NCI-H446 (cell line): ENCODE results near the gene ZNF407.

Source experiments
- DNase-seq, 2 experiments: peaks; one replicate each; lab custom pipeline; 2025; lab: John Stamatoyannopoulos, UW

ZNF407 gene

DNA sequence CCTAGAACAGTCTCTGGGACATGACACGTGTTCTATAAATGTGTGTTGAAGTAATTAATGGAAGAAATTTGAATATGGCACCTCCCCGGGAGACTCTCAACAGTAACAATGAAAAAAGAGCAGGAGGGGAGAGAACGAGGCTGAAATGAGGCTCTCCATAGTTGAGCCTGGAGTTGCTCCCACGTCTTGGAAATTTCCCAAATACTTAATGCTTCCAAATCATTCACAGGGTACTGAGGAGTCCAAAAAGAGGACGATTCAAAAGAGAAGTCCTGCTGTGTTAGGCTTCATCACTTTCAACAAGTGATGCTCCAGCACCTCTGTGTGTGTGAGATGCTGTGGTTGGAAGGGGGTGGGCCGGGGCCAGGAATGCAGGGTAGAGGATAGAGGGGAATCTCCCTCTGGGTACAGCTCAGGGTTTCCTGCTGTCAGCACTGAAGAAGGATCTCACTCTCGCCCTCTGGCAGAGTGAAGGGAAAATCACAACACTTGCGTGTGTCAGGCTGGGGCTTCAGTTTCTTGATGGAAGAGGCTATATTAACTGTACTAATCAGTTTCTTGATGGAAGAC is 18.1 kb upstream of the ZNF407 start:
- no peak for DNase-seq

DNA sequence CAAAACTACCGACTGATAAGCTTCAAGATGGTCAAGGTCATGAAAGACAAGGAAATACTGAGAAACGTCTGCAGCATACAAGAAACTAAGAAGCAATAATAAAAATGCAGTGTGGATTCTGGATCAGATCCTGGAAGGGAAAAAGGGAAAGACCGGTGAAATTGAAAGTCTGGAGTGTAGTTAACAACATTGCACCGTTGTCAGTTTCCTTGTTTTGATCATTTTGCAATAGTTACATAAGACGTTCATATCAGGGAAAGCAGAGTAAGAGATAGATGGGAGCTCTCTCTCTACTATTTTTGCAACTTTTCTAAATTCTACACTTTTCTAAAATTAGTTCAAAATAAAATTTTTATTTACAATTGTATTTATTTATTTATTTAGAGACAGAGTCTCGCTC is 15.0 kb upstream of the ZNF407 start:
- no peak for DNase-seq

GRCh38 chr18:74587441-74587840 is 10.2 kb upstream of the ZNF407 start:
- DNase-seq: no peak

DNA sequence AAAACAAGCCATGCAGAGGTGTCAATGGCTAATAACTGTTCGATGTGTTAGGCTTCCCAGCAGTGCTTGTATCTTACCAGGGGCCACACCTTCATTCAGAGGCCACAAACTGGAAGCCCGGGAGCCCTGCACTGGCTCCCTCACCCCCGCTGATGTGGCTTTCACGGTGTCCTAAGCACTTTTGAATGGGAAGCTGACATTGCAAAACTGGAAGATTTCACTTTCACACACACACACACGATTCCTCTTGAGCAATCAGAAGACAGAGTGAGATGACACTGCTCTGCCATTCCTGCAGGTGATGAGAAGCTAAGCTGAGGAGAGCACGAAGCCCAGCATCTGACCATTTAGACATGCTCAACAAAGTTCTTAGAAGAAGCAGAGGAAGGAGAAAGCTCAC is 8.6 kb upstream of the ZNF407 start:
- DNase-seq: no peak

GRCh38 chr18:74589811-74590210 is 7.9 kb upstream of the ZNF407 start:
- DNase-seq: no peak

DNA sequence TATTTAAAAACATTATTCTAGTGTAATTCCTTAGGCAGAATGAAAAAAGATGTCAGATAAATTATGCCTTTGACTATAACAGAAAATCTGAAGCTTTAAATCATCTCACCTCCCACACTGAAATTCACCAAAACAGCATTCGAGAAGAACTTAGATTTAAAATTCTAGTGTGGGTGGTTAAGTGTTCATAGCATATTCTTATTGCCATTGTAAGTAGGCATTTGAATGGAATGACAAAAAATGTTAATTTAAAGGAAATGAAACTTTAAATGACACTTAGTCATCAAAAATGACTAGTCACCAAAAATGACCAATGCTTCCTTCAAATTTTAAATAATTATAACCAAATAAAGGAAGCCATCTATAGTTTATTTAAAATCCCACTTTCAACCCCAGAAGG is 7.0 kb upstream of the ZNF407 start:
- no peak for DNase-seq

GRCh38 chr18:74595431-74595830 is 2.2 kb upstream of the ZNF407 start:
- DNase-seq: no peak

DNA sequence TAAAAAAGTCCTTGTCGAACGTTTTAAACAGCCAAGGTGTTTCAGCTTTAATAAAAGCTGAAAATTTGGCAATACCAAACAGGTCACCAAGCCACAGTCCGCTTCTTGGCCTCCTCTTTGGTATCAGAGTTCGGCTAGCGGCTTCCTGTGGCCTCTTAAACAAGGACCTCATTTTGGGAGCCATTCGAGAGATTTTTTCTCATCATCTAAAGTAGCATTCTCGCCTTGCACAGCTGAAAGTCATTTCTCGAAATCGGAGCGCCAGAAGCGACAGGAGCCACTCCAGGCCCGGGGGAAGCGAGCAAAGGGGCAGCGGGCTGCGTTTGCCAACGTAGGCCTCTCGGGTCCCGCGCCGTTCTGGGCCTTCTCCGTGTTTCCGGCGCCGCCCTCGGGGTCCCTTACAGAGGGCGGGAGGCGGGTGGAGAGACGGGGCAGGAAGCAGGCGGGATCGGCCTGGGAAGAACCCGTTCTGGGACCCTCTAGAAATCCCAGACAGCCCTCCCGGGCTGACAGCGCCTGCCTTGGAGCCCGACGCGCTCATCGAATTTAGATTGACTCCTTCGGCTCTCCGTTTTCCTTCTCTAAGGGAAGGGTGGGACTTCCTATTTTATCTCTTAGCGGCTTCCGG is 522 bp upstream of the ZNF407 start:
- peak; percentile 62 to 65 for DNase-seq

DNA sequence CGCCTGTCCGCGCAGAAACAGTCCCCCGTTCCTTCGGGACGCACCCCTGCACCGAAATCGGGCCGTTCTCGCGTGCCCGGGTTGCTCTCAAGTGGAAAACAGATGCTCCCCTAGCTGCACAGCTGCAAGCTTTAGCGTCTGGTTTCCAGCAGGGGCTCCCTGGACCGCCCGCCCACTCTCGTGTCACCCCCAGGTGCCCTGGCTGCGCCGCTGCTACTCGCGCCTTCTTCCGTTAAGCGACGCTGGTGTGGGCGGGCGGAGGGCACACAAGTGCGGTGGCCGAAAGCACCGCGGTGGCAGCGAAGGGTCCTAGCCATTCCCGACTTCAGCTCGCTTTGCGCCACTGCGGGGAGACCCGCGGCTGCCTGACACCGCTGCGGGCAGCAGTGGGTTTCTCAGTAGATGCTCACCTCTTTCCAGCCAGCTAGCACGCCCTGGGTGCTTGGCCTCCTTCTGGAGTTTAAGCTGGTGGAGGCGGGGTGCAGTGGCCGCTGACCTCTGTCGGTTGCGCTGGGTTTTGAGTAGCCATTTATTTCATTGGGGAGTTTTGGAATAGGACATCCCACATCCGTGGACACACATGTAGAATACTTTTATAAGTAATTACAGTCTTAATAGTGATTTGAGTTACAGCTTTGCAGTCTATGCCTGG is 806 bp downstream of the ZNF407 start:
- DNase-seq: peak in 1 of 2 experiments; percentile 49

GRCh38 chr18:74604361-74604760 is 6.7 kb downstream of the ZNF407 start:
- DNase-seq: no peak

DNA sequence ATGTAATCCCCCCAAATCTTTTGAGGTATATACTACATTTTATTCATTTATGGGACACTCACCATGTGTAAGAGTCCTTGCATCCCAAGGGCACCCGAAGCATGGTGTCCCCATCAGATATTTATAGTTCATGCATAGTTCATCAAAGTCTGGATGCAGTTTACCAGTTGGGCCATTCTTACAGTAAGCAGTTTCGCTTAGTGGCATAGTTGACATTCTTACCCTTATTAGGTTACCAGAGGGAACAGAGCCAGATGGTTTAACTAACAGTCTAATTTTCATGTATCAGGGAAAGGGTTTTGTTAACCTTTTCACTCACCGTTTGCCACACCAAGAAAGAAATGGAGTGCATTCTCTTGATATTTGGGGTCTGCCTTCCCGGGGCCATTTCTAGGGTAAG is 7.1 kb downstream of the ZNF407 start:
- no peak for DNase-seq

- no peak for DNase-seq
These were observed 11.0 kb downstream of the ZNF407 start for GRCh38 chr18:74608681-74609080.

DNA sequence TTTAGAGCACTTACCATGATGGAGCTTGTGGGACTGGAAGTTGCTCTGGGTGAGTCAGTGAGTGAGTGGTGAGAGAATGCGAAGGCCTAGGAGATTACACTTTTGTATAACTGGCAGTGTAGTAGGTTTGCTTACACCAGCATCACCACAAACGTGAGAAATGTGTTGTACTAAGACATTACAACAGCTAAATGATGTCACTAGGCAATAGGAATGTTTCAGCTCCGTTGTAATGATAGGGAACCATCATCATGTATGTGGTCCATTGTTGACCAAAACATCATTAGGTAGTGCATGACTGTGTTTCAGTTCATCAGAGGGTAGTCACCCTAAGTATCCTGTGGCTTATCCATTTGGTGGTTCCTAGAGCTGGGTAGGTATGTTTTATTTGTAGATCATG is 11.9 kb downstream of the ZNF407 start:
- DNase-seq: no peak

DNA sequence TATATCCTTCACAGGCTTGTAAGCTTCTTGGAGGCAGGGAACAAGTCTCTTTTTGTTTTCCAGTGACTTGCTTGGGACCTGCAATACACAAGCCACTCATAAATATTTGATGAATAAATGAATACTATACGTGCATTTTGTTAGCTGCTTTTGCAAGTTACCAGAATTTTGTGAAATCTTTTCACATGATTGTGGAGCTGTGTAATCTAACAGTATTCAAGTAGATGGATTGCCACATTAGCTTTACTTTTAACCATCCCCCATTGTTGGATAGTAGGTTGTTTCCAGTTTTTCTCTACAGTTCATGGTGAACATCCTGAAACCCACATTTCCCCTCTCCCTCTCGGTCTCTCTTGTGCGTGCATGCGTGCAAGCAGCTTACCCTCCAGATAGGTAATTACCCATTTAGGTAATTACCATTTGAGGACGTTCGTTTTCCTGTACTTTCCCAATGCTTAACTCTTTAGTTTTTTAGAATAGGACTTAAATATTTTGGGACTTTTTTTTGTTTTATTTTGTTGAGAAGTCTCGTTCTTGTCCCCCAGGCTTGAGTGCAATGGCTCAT is 12.5 kb downstream of the ZNF407 start:
- DNase-seq: no peak

GRCh38 chr18:74610860-74611259 is 13.2 kb downstream of the ZNF407 start:
- no peak for DNase-seq

DNA sequence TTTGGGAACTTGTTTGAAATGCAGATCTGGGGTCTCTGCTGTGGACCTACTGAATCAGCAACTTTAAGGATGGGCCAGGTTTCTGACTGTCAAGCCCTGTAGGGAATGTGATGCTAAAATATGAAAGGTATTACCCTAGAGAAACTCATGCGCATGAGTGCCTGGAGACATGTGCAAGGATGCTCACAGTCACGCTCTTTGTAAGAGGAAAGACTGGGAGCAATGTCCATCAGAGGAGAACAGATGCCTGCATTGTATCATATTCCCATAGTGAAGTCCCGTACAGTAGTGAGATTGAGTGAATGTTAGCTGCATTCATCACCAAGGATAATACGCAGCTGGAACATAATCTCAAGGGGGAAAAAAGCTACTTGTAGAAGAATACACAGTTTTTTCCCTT is 14.1 kb downstream of the ZNF407 start:
- no peak for DNase-seq

GRCh38 chr18:74613381-74613780 is 15.7 kb downstream of the ZNF407 start:
- no peak for DNase-seq

- DNase-seq: no peak
These were observed 18.8 kb downstream of the ZNF407 start for GRCh38 chr18:74616494-74616893.

- DNase-seq: no peak
These were observed 19.8 kb downstream of the ZNF407 start for GRCh38 chr18:74617486-74617885.

DNA sequence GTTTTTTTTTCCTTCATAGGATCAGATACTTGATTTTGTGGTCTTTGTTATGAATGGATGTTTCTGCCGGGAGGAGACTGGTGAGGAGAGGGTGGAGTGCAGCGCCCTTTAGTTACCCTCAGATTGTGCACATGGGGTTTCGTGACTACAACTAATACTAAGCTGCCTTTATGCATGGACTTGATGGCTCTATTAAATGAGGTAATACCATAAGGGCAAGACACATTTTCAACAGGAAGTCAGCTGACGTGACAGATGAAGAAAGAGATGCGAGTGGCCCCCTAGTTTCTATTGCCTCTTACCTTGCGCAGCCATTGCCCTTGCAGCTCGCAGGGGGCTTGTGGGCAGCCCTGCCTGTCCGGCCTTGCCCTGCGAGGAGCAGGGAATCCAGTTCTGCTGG is 24.4 kb downstream of the ZNF407 start:
- no peak for DNase-seq

GRCh38 chr18:74623047-74623816 is 25.6 kb downstream of the ZNF407 start:
- DNase-seq: no peak

- no peak for DNase-seq
These were observed 26.8 kb downstream of the ZNF407 start for GRCh38 chr18:74624466-74624865.

DNA sequence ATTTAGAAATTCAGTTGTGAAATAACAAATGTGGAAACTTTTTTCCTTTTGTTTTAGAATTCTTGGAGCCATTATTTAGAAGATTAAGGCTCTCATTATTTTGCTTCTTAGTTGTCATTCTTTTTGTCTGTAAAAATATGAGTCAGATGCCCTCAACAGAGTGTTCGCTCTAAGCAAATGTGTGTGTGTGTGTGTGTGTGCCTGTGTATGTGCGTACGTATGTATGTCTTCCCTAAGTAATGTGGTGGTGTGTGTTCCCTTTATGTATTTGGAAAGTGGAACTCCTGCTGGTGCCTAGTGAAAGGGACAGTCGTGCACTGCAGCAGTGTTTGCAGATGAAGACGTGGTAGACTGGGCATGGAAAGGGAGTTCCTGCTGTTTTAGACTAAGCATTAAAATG is 27.5 kb downstream of the ZNF407 start:
- no peak for DNase-seq
